ENCODE data around the gene ZNF202.

ZNF202 gene

DNA sequence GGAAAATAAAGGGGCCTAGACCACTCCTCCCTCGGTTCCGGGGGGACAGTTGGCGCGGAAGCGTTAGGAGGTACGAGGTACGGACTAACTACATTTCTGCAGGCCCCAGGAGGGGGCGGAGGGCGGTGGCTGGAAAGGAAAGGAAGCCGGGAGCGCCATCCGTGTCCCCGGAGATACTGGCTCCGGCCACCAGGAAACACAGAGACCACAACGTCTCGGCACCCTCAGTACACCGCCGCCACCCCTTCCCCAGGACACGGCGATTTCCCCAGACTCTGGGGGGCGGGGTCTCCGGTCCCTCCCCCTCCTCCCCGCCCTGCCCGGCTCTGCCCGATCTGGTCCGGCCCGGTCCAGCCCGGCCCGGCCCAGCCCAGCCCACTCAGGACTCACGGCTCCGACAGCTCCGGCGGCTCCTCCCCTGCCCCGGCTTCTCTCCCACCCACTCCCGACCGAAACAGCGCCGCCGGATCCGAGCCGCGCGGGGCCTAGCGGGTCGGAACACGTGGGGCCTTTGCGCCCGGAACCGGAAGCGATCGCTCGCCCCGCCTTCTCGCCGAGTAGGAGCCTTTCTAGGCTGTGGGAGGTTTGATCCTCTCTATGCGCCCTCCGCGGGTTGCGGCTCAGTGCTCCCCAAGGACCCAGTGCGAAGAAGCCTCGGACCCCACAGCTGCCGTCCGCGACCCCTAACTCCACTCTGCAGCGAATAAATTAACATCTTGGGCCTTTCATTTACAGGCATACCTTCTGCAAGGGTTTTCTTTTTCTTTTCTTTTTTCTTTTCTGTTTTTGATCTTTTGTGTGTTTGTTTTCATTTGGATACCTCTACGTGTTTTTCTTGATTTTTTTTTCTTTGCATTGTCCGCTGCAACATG is at the start of gene ZNF202:
Gene ZNF202, minus strand, starts transcription at position 502 of the 872 bp plus-strand sequence. CDS start 10,772 bp downstream, outside the sequence.
- in situ Hi-C loops (cut with MboI; ENCODE audit: low pct_unique_long_range_greater_than_20kb, low sequenced_read_pairs, unreplicated experiment), result no loop called here
- peak; percentile 92 for DNase-seq (ENCODE audit: low spot score)
- TF ChIP-seq, protein P1, sequence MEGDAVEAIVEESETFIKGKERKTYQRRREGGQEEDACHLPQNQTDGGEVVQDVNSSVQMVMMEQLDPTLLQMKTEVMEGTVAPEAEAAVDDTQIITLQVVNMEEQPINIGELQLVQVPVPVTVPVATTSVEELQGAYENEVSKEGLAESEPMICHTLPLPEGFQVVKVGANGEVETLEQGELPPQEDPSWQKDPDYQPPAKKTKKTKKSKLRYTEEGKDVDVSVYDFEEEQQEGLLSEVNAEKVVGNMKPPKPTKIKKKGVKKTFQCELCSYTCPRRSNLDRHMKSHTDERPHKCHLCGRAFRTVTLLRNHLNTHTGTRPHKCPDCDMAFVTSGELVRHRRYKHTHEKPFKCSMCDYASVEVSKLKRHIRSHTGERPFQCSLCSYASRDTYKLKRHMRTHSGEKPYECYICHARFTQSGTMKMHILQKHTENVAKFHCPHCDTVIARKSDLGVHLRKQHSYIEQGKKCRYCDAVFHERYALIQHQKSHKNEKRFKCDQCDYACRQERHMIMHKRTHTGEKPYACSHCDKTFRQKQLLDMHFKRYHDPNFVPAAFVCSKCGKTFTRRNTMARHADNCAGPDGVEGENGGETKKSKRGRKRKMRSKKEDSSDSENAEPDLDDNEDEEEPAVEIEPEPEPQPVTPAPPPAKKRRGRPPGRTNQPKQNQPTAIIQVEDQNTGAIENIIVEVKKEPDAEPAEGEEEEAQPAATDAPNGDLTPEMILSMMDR (IDR thresholded peaks at IDR 0.05; ENCODE audit: extremely low read depth, insufficient read depth, missing control alignments), result no peak

DNA sequence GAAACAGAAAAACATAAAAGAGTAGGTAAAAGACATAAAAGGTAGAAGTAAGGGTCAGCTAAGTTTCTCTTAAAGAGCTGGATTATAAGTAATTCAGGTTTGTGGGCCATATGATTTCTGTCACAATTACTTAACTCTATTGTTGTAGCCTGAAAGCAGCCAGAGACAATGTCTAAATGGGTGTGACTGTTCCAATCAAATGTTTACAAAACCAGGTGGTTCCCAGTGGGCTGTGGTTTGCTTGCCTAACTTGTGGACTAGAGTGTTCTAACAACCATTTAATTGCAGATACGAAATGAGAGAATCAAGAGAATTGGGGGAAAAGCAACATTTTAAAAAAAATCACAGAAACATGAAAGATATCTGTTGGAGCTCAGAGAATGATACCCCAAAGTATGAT is 42.1 kb upstream of the ZNF202 start:
- in situ Hi-C loops (cut with MboI; ENCODE audit: low pct_unique_long_range_greater_than_20kb, low sequenced_read_pairs, unreplicated experiment), result no loop called here
- DNase-seq (ENCODE audit: low spot score), result no peak
- TF ChIP-seq, protein P1 (IDR thresholded peaks at IDR 0.05; ENCODE audit: extremely low read depth, insufficient read depth, missing control alignments), result no peak

DNA sequence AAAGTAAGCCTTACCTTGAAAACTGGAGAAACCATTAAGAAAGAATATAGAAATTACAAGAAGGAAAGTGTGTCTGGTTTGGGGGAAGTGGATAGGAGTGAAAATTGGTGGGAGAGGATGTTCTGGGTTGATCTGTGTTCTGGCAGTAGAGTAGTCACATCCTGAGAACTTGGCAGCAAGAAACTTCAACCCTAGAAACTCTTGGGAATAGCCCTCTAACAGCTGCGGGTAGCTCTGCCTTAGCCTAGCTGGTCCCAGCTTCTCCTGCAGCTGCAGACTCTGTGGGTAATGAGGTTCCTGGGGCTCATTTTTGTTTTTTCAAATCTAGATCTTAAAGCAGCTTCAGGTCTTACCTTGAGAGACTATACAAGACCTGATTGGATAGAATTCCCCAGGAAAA is 37.1 kb upstream of the ZNF202 start:
- in situ Hi-C loops (cut with MboI; ENCODE audit: low pct_unique_long_range_greater_than_20kb, low sequenced_read_pairs, unreplicated experiment), result no loop called here
- DNase-seq (ENCODE audit: low spot score), result no peak
- TF ChIP-seq, protein P1 (IDR thresholded peaks at IDR 0.05; ENCODE audit: extremely low read depth, insufficient read depth, missing control alignments), result no peak

DNA sequence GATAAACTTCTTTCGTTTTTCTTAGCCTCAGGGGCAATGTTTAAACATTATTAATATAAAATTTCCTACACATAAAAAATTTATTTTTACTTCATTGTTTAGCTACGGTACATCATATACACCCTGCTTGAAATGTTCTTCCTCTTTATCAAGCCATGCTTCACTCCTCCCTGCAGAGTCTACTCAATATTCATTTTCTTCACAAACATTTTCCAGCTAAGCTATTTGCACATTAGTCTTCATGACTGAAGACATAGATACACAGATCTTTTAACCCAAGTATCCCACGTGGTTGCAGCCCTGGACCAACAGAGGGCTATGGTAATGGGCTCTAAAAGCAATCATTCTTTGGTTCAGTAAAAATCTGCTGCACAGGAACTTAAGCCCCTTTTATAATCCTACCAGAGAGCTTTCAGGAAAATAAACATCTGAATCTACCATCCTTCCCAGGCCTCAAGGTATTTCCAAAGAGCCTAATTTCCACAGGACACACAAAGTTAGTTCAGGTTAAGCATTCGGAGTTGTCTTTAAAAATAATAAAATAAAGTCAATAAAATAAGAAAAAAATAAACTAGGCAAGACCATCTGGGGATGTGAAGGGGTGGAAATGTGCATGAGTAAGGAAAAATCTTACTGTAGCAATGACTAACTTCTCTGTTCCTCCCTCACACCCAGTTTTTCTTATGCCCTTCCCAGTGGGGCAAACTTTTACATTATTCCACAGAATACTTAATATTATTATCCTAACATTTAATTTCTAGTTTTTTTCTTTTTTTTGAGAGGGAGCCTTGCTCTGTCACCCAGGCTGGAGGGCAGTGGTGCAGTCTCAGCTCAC is 34.5 kb upstream of the ZNF202 start:
- TF ChIP-seq, protein P1 (IDR thresholded peaks at IDR 0.05; ENCODE audit: extremely low read depth, insufficient read depth, missing control alignments), result no peak
- in situ Hi-C loops (cut with MboI; ENCODE audit: low pct_unique_long_range_greater_than_20kb, low sequenced_read_pairs, unreplicated experiment), result no loop called here
- no peak for DNase-seq (ENCODE audit: low spot score)

DNA sequence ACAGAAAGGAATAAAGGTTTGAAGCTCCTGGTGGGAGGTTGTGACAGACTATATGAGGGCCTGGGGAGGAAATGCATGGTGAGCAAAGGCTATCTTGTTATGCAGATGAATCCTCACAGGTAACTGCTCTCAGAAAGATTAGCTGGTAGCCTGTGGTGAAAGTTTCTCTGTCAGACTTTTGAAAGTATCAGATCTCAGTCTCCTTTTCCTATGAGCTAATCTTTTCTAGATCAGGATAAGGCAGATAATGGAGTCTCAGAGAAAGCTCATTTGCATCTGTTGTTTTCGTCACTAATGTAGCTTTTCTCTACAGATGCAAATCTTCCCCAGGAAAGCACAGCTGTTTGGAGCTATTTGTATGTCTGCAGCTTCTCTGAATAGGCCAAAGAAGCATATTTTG is 33.8 kb upstream of the ZNF202 start:
- TF ChIP-seq, protein P1 (IDR thresholded peaks at IDR 0.05; ENCODE audit: extremely low read depth, insufficient read depth, missing control alignments), result no peak
- in situ Hi-C loops (cut with MboI; ENCODE audit: low pct_unique_long_range_greater_than_20kb, low sequenced_read_pairs, unreplicated experiment), result no loop called here

DNA sequence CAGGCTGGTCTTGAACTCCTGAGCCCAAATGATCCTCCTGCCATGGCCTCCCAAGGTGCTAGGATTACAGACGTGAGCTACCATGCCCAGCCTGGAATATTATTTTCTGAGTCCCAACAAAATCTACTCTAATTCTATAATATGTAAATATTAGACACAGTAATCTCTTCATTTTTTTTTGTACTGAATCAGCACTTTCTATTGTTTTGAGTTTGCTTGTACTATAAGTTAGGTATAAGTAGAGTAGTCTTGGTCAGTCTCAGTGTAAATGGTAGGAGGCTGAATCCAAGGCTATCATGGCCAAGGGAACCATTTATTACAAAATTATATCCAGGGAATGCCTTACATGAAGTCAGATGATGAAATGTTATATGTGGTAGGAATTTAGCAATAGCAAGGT is 32.5 kb upstream of the ZNF202 start:
- in situ Hi-C loops (cut with MboI; ENCODE audit: low pct_unique_long_range_greater_than_20kb, low sequenced_read_pairs, unreplicated experiment), result no loop called here
- DNase-seq (ENCODE audit: low spot score), result no peak
- TF ChIP-seq, protein P1 (IDR thresholded peaks at IDR 0.05; ENCODE audit: extremely low read depth, insufficient read depth, missing control alignments), result no peak

More for the DNA sequence above, 33.8 kb upstream of the ZNF202 start:
- DNase-seq (ENCODE audit: low spot score), result no peak
